Effector CD8-positive, alpha-beta T cell (primary cell): Measurements from ENCODE around the gene KCNJ10.

Experiments
- DNase-seq: peaks from one replicate; lab custom pipeline; 2025; lab: John Stamatoyannopoulos, UW

Gene KCNJ10

GRCh38 chr1:160084771-160085321, 14.9 kb upstream of the KCNJ10 start:
- no peak for DNase-seq

- peak; percentile 58 for DNase-seq
These were observed 14.2 kb upstream of the KCNJ10 start for GRCh38 chr1:160083968-160084770.

- no peak for DNase-seq
These were observed 13.0 kb upstream of the KCNJ10 start for GRCh38 chr1:160082926-160083325.

GRCh38 chr1:160082487-160082886, 12.5 kb upstream of the KCNJ10 start:
- DNase-seq = no peak

GRCh38 chr1:160081261-160081936, 11.4 kb upstream of the KCNJ10 start, which contains the start of gene KCNJ9:
TSS of gene KCNJ9 (plus strand) at chr1:160081538. CDS start at chr1:160084031, 2,493 bp downstream.
- DNase-seq = no peak

- DNase-seq = no peak
These were observed 10.6 kb upstream of the KCNJ10 start for GRCh38 chr1:160080381-160081100.

GRCh38 chr1:160079448-160079847, 9.5 kb upstream of the KCNJ10 start:
- no peak for DNase-seq

- peak; percentile 39 for DNase-seq
These were observed 8.7 kb upstream of the KCNJ10 start for GRCh38 chr1:160078512-160079195.

- no peak for DNase-seq
These were observed 7.5 kb upstream of the KCNJ10 start for GRCh38 chr1:160077486-160077885.

- no peak for DNase-seq
These were observed 6.3 kb upstream of the KCNJ10 start for GRCh38 chr1:160076295-160076694.

- no peak for DNase-seq
These were observed 5.9 kb upstream of the KCNJ10 start for GRCh38 chr1:160075836-160076235.

- no peak for DNase-seq
These were observed 4.9 kb upstream of the KCNJ10 start for GRCh38 chr1:160074865-160075264.

GRCh38 chr1:160071289-160071688, 1.3 kb upstream of the KCNJ10 start:
- DNase-seq = no peak

GRCh38 chr1:160070243-160071163, 543 bp upstream of the KCNJ10 start:
- DNase-seq = peak; percentile 80

GRCh38 chr1:160068225-160068624, 1.7 kb downstream of the KCNJ10 start:
- DNase-seq = no peak

- no peak for DNase-seq
These were observed 2.9 kb downstream of the KCNJ10 start for GRCh38 chr1:160066829-160067745.

- DNase-seq = no peak
These were observed 5.2 kb downstream of the KCNJ10 start for GRCh38 chr1:160064746-160065145.

- no peak for DNase-seq
These were observed 5.8 kb downstream of the KCNJ10 start for GRCh38 chr1:160064164-160064563.

- DNase-seq = no peak
These were observed 6.8 kb downstream of the KCNJ10 start for GRCh38 chr1:160063176-160063575.

- DNase-seq = no peak
These were observed 7.8 kb downstream of the KCNJ10 start for GRCh38 chr1:160062230-160062532.
